ACC112 (cell line): Measurements from ENCODE around the gene JAG2.

Source experiments
- H2AFZ ChIP-seq: fragments of 200-600 bp; sonication (generic); one replicate; pipeline ENCODE4 v1.6.0; 2017; ENCODE audit warnings: antibody characterized with exemption, low read length; ENCODE audit not compliant: unreplicated experiment
- H3K27ac ChIP-seq: fragments of 200-600 bp; sonication (generic); 2 replicates; pipeline ENCODE4 v1.5.1; 2014; ENCODE audit warnings: low read depth, mild to moderate bottlenecking, antibody characterized with exemption, low read length, moderate library complexity
- H3K27me3 ChIP-seq: fragments of 200-600 bp; sonication (generic); 2 replicates; pipeline ENCODE4 v1.6.1; 2014; ENCODE audit warnings: mild to moderate bottlenecking, antibody characterized with exemption, low read length, moderate library complexity, mixed read lengths; ENCODE audit not compliant: insufficient read depth
- H3K36me3 ChIP-seq: fragments of 200-600 bp; sonication (generic); 2 replicates; pipeline ENCODE4 v1.6.1; 2016; ENCODE audit warnings: mild to moderate bottlenecking, antibody characterized with exemption, low read length, moderate library complexity, mixed read lengths; ENCODE audit not compliant: insufficient read depth
- H3K4me1 ChIP-seq: fragments of 200-600 bp; sonication (generic); one replicate; pipeline ENCODE4 v1.6.1; 2016; ENCODE audit warnings: low read length, mixed read lengths; ENCODE audit not compliant: insufficient read depth, unreplicated experiment, control insufficient read depth
- H3K4me3 ChIP-seq: fragments of 200-600 bp; sonication (generic); 2 replicates; pipeline ENCODE4 v1.5.1; 2014; ENCODE audit warnings: mild to moderate bottlenecking, low read depth, low read length
- H3K79me2 ChIP-seq: fragments of 200-600 bp; sonication (generic); one replicate; pipeline ENCODE4 v1.6.0; 2016; ENCODE audit warnings: low read length; ENCODE audit not compliant: control insufficient read depth, unreplicated experiment, insufficient read depth

JAG2 gene

GRCh38 chr14:105195051-105195450, 26.5 kb upstream of the JAG2 start:
- H3K79me2 ChIP-seq, result no peaks in the 10 kb centered on the region
- H3K4me3 ChIP-seq, result no peak overlapping the region
- H2AFZ ChIP-seq, result no peak overlapping the region
- H3K36me3 ChIP-seq, result no peaks in the 10 kb centered on the region
- no peak overlapping the region for H3K27ac ChIP-seq
- H3K27me3 ChIP-seq, result peaks cover 22% of the 10 kb centered on the region
- H3K4me1 ChIP-seq, result peaks cover 22% of the 10 kb centered on the region

GRCh38 chr14:105193916-105194782, 25.6 kb upstream of the JAG2 start:
- Histone ChIP-seq H3K36me3 (no peaks in the 10 kb centered on the region), H3K27ac (no peak overlapping the region), H3K4me3 (no peak overlapping the region), H3K79me2 (no peaks in the 10 kb centered on the region), H3K27me3 (peaks cover 22% of the 10 kb centered on the region), H3K4me1 (peaks cover 18% of the 10 kb centered on the region), H2AFZ (no peak overlapping the region)

- no peaks in the 10 kb centered on the region for H3K79me2 ChIP-seq
- H3K4me1 ChIP-seq, result peaks cover 13% of the 10 kb centered on the region
- H3K27ac ChIP-seq, result no peak overlapping the region
- no peak overlapping the region for H3K4me3 ChIP-seq
- H2AFZ ChIP-seq, result no peak overlapping the region
- no peaks in the 10 kb centered on the region for H3K36me3 ChIP-seq
- H3K27me3 ChIP-seq, result peaks cover 22% of the 10 kb centered on the region
Measured at GRCh38 chr14:105192866-105193731, 24.5 kb upstream of the JAG2 start.

- Histone ChIP-seq H3K79me2 (no peaks in the 10 kb centered on the region), H3K27ac (no peak overlapping the region), H3K36me3 (no peaks in the 10 kb centered on the region), H2AFZ (no peak overlapping the region), H3K4me3 (no peak overlapping the region), H3K4me1 (peaks cover 4% of the 10 kb centered on the region), H3K27me3 (no peaks in the 10 kb centered on the region)
Measured at GRCh38 chr14:105187935-105188524, 19.5 kb upstream of the JAG2 start.

- Histone ChIP-seq H2AFZ (no peak overlapping the region), H3K4me1 (no peaks in the 10 kb centered on the region), H3K4me3 (no peak overlapping the region), H3K27me3 (no peaks in the 10 kb centered on the region), H3K36me3 (no peaks in the 10 kb centered on the region), H3K27ac (no peak overlapping the region), H3K79me2 (no peaks in the 10 kb centered on the region)
Measured at GRCh38 chr14:105187116-105187515, 18.5 kb upstream of the JAG2 start.

- Histone ChIP-seq H3K79me2 (no peaks in the 10 kb centered on the region), H3K27me3 (no peaks in the 10 kb centered on the region), H3K27ac (no peak overlapping the region), H3K4me3 (no peak overlapping the region), H3K4me1 (no peaks in the 10 kb centered on the region), H3K36me3 (no peaks in the 10 kb centered on the region), H2AFZ (no peak overlapping the region)
Measured at GRCh38 chr14:105185973-105186372, 17.4 kb upstream of the JAG2 start.

- Histone ChIP-seq H3K4me1 (no peaks in the 10 kb centered on the region), H3K4me3 (no peak overlapping the region)
Measured at GRCh38 chr14:105185001-105185400, 16.4 kb upstream of the JAG2 start.

GRCh38 chr14:105184461-105184860, 15.9 kb upstream of the JAG2 start:
- H2AFZ ChIP-seq, result no peak overlapping the region
- no peak overlapping the region for H3K4me3 ChIP-seq
- H3K27me3 ChIP-seq, result no peaks in the 10 kb centered on the region
- H3K27ac ChIP-seq, result no peak overlapping the region
- H3K36me3 ChIP-seq, result no peaks in the 10 kb centered on the region
- H3K4me1 ChIP-seq, result no peaks in the 10 kb centered on the region
- no peaks in the 10 kb centered on the region for H3K79me2 ChIP-seq

More at GRCh38 chr14:105185001-105185400, 16.4 kb upstream of the JAG2 start:
- Histone ChIP-seq H3K27me3 (no peaks in the 10 kb centered on the region), H2AFZ (no peak overlapping the region), H3K27ac (no peak overlapping the region), H3K79me2 (no peaks in the 10 kb centered on the region), H3K36me3 (no peaks in the 10 kb centered on the region)

- no peak overlapping the region for H3K4me3 ChIP-seq
- H3K79me2 ChIP-seq, result no peaks in the 10 kb centered on the region
- no peaks in the 10 kb centered on the region for H3K4me1 ChIP-seq
- H3K27ac ChIP-seq, result no peak overlapping the region
- H3K27me3 ChIP-seq, result no peaks in the 10 kb centered on the region
- no peaks in the 10 kb centered on the region for H3K36me3 ChIP-seq
- H2AFZ ChIP-seq, result no peak overlapping the region
Measured at GRCh38 chr14:105182296-105183020, 13.9 kb upstream of the JAG2 start.
